Measurements from ENCODE around the gene CALN1. TPM values are rescaled to one million over a fixed set of nuclear protein-coding genes. Genes with fewer than 3 reads are reported as not detected.
"Not testable (repeated sequence)": the region's sequence is repeated elsewhere in the genome, so short reads cannot be mapped to it uniquely, and the experiment has no call there.

The CALN1 gene
- polyA plus RNA-seq, 1 experiment = not detected

DNA sequence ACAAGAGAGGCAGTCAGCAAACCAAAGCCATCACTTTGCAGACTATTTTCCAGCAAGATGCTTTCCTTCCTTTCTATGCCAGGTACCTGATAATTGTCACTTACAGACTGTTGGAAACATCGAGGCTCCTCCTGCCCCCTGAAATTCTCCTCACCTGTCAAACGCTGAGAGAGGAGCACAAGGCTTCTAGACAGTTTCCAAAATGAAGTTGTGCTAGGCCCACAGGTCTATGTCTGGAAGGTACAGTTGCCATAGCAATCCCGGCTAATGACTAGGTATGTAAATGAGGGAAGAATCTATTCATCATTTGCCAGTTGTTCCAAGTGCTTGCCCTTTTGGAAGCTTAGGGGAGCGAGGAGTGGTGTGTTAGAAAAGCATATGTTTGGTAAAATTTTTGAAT, 334.4 kb downstream of the CALN1 start:
- no peak overlapping the region for H3K4me3 ChIP-seq (ENCODE audit: low read depth, low read length)
- H3K27me3 ChIP-seq (ENCODE audit: control insufficient read depth, insufficient read depth, low read length) = no peaks in the 10 kb centered on the region
- TF ChIP-seq, protein P1, sequence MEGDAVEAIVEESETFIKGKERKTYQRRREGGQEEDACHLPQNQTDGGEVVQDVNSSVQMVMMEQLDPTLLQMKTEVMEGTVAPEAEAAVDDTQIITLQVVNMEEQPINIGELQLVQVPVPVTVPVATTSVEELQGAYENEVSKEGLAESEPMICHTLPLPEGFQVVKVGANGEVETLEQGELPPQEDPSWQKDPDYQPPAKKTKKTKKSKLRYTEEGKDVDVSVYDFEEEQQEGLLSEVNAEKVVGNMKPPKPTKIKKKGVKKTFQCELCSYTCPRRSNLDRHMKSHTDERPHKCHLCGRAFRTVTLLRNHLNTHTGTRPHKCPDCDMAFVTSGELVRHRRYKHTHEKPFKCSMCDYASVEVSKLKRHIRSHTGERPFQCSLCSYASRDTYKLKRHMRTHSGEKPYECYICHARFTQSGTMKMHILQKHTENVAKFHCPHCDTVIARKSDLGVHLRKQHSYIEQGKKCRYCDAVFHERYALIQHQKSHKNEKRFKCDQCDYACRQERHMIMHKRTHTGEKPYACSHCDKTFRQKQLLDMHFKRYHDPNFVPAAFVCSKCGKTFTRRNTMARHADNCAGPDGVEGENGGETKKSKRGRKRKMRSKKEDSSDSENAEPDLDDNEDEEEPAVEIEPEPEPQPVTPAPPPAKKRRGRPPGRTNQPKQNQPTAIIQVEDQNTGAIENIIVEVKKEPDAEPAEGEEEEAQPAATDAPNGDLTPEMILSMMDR (IDR thresholded peaks at IDR 0.05; ENCODE audit: insufficient read depth, low read depth, low read length) = no peak
- CTCF ChIA-PET = no interaction called here
- no peak for DNase-seq (ENCODE audit: low read depth)
- no peaks in the 10 kb centered on the region for H3K36me3 ChIP-seq (ENCODE audit: control insufficient read depth, insufficient read depth, low read length)
- POLR2A ChIA-PET = no interaction called here

DNA sequence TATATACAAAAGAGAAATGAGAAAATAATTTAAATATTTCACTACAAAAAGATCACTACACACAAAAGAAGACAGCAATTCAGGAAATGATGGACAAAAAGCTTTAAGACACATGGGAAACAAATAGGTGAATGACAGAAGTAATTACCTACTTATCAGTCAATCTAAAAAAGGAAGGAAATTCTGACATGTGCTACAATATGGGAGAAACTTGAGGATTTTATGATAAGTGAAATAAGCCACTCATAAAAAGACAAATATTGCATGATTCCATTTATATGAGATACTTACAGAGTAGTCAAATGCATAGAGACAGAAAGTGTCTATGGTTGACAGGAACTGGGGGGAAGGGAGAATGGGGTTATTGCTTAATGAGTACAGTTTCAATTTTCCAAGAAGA, 339.2 kb downstream of the CALN1 start:
- CTCF ChIA-PET = no interaction called here
- Histone ChIP-seq H3K27me3 (ENCODE audit: control insufficient read depth, insufficient read depth, low read length) (no peaks in the 10 kb centered on the region), H3K36me3 (ENCODE audit: control insufficient read depth, insufficient read depth, low read length) (no peaks in the 10 kb centered on the region), H3K4me3 (ENCODE audit: low read depth, low read length) (no peak overlapping the region)
- POLR2A ChIA-PET = no interaction called here
- TF ChIP-seq, protein P1 (IDR thresholded peaks at IDR 0.05; ENCODE audit: insufficient read depth, low read depth, low read length) = no peak
- no peak for DNase-seq (ENCODE audit: low read depth)

DNA sequence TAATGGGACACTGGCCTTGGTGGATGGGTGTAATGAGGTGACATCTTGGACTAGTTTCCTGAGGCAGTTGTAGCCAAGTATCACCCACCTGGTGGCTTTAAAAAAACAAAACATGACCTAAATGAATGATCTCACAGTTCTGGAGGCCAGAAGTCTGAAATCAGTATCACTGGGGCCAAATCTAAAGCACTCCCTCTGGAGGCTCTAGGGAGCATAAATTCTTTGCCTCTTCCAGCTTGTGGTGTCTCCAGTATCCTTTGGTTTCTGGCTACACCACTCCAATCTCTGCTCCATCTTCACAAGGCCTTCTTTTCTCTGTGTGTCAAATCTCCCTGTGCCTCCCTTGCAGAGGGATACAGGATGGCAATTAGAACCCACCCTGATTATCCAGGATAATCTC, 342.9 kb downstream of the CALN1 start:
- ChIA-PET CTCF (no interaction called here), POLR2A (no interaction called here)
- no peak for DNase-seq (ENCODE audit: low read depth)
- Histone ChIP-seq H3K27me3 (ENCODE audit: control insufficient read depth, insufficient read depth, low read length) (no peaks in the 10 kb centered on the region), H3K4me3 (ENCODE audit: low read depth, low read length) (no peak overlapping the region), H3K36me3 (ENCODE audit: control insufficient read depth, insufficient read depth, low read length) (no peaks in the 10 kb centered on the region)
- TF ChIP-seq, protein P1 (IDR thresholded peaks at IDR 0.05; ENCODE audit: insufficient read depth, low read depth, low read length) = no peak

DNA sequence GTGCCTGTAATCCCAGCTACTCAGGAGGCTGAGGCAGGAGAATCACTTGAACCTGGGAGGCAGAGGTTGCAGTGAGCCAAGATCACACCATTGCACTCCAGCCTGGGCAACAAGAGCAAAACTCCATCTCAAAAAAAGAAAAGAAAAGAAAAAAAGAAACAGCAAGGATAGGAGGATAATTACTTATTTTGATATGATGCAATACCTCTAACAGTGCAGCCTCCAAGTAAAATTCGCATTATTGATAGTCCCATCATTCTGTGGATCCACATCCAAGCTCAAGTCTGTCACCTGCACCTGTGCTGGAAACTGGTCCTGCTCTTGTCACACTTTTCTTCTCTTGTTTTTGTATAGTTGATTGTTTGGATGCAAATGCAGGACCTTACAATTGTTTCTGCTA, 346.4 kb downstream of the CALN1 start:
- H3K4me3 ChIP-seq (ENCODE audit: low read depth, low read length); DNase-seq (ENCODE audit: low read depth); H3K36me3 ChIP-seq (ENCODE audit: control insufficient read depth, insufficient read depth, low read length); CTCF ChIA-PET; H3K27me3 ChIP-seq (ENCODE audit: control insufficient read depth, insufficient read depth, low read length); POLR2A ChIA-PET: not testable (repeated sequence)

DNA sequence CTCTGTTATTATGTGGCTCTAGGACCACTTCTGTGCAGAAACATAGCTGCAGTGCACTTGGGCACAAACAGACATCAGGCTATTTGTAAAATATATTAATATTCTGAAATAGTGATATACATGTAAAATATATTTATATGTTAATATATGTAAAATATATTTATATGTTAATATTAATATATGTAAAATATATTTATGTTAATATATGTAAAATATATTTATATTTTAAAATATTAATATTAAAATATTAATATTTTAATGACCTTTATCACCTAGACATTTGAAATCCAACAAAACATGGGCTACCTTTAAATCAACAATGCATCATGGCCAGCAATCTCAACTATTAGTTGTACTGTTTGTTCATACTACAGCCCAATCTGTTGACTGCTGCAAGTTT, 347.2 kb downstream of the CALN1 start:
- no peak for DNase-seq (ENCODE audit: low read depth)
- TF ChIP-seq, protein P1 (IDR thresholded peaks at IDR 0.05; ENCODE audit: insufficient read depth, low read depth, low read length) = no peak
- ChIA-PET CTCF (no interaction called here), POLR2A (no interaction called here)
- Histone ChIP-seq H3K4me3 (ENCODE audit: low read depth, low read length) (no peak overlapping the region), H3K27me3 (ENCODE audit: control insufficient read depth, insufficient read depth, low read length) (no peaks in the 10 kb centered on the region), H3K36me3 (ENCODE audit: control insufficient read depth, insufficient read depth, low read length) (no peaks in the 10 kb centered on the region)

DNA sequence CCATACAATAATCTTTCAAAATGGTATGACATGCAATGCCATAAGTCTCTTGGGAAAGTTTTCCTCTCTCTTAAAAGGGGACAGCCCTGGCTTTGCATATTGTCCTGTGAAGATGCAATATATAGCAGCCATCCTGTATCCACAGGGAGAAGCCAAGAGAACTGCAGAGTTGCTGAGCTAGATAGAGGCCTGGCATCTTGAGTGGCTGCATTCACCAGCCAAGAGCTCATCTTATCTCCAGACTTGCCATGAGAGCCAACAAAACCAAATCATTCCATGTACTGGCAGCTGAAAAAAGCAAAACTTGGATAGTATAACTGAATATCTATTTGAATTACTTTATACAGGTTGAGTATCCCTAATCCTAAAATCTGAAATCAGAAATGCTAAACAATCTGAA, 348.8 kb downstream of the CALN1 start:
- Histone ChIP-seq H3K36me3 (ENCODE audit: control insufficient read depth, insufficient read depth, low read length) (no peaks in the 10 kb centered on the region), H3K27me3 (ENCODE audit: control insufficient read depth, insufficient read depth, low read length) (no peaks in the 10 kb centered on the region), H3K4me3 (ENCODE audit: low read depth, low read length) (no peak overlapping the region)
- CTCF ChIA-PET = no interaction called here
- POLR2A ChIA-PET = no interaction called here
- no peak for DNase-seq (ENCODE audit: low read depth)
- TF ChIP-seq, protein P1 (IDR thresholded peaks at IDR 0.05; ENCODE audit: insufficient read depth, low read depth, low read length) = no peak
